OCI-LY1 (cell line): ENCODE data around the gene MYBPHL.

ENCODE experiments used
- EZH2 ChIP-seq: fragments of 200-600 bp; sonication (generic), shearing (Covaris generic); IDR thresholded peaks from 2 replicates; pipeline ENCODE4 v1.8.0; 2017; ENCODE audit warnings: borderline replicate concordance, mixed run types, mild to moderate bottlenecking, antibody characterized with exemption, low read length, moderate library complexity, mixed read lengths
- TF ChIP-seq, protein P1 (sequence below): fragments of 200-600 bp; sonication (generic), shearing (Covaris generic); IDR thresholded peaks from 2 replicates; pipeline ENCODE4 v1.5.1; 2017; ENCODE audit warnings: mild to moderate bottlenecking, antibody characterized with exemption, low read length, moderate library complexity, mixed read lengths

DNA sequence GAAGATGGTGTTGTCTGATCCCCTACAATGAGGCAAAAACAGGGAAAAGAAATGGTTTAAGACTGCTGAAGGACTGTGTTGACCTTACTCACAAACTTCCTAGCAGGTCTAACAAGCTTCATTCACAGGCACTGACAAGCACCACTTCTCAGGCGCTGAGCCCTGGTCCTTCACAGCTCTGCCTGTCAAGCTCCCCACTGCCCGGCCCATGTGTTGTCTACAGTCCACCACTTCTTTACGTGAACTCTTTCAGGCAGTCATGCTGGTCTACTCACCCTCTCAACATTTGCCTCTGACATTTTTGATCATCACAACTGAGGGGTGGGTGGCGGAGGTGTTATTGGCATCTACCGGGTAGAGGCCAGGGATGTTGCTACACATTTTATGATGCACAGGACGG, 40.7 kb upstream of the MYBPHL start:
- TF ChIP-seq, protein P1, sequence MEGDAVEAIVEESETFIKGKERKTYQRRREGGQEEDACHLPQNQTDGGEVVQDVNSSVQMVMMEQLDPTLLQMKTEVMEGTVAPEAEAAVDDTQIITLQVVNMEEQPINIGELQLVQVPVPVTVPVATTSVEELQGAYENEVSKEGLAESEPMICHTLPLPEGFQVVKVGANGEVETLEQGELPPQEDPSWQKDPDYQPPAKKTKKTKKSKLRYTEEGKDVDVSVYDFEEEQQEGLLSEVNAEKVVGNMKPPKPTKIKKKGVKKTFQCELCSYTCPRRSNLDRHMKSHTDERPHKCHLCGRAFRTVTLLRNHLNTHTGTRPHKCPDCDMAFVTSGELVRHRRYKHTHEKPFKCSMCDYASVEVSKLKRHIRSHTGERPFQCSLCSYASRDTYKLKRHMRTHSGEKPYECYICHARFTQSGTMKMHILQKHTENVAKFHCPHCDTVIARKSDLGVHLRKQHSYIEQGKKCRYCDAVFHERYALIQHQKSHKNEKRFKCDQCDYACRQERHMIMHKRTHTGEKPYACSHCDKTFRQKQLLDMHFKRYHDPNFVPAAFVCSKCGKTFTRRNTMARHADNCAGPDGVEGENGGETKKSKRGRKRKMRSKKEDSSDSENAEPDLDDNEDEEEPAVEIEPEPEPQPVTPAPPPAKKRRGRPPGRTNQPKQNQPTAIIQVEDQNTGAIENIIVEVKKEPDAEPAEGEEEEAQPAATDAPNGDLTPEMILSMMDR = no peak
- no peak for TF ChIP-seq EZH2
